Parathyroid adenoma (tissue), 2 donors: ENCODE results near the gene NCF4.

ENCODE experiments used
- H2AFZ ChIP-seq: fragments of 300-600 bp; sonication (generic); one replicate; pipeline ENCODE4 v1.7.0; 2017; ENCODE audit warnings: antibody characterized with exemption, mild to moderate bottlenecking
- H3K27ac ChIP-seq: fragments of 300-600 bp; sonication (generic); one replicate; pipeline ENCODE4 v1.7.0; 2017
- H3K27me3 ChIP-seq: fragments of 300-600 bp; sonication (generic); one replicate; pipeline ENCODE4 v1.7.0; 2017; ENCODE audit warnings: low read length; ENCODE audit not compliant: control insufficient read depth, insufficient read depth
- H3K36me3 ChIP-seq: fragments of 300-600 bp; sonication (generic); one replicate; pipeline ENCODE4 v1.7.0; 2017; ENCODE audit warnings: low read length; ENCODE audit not compliant: control insufficient read depth, insufficient read depth
- H3K4me1 ChIP-seq: fragments of 300-600 bp; sonication (generic); one replicate; pipeline ENCODE4 v1.7.0; 2017; ENCODE audit warnings: control low read depth
- H3K4me2 ChIP-seq: fragments of 300-600 bp; sonication (generic); one replicate; pipeline ENCODE4 v1.7.0; 2017; ENCODE audit warnings: low read length
- H3K4me3 ChIP-seq: fragments of 300-600 bp; sonication (generic); one replicate; pipeline ENCODE4 v1.7.0; 2017; ENCODE audit warnings: low read depth, low read length
- H3K79me2 ChIP-seq: fragments of 300-600 bp; sonication (generic); one replicate; pipeline ENCODE4 v1.7.0; 2017; ENCODE audit warnings: control low read depth
- H3K9ac ChIP-seq: fragments of 300-600 bp; sonication (generic); one replicate; pipeline ENCODE4 v1.7.0; 2017; ENCODE audit warnings: mild to moderate bottlenecking
- H3K9me3 ChIP-seq: fragments of 300-600 bp; sonication (generic); one replicate; pipeline ENCODE4 v1.7.0; 2017; ENCODE audit warnings: low read length; ENCODE audit not compliant: control insufficient read depth
- CTCF ChIP-seq: fragments of 300-600 bp; sonication (generic); IDR thresholded peaks from one replicate; pipeline ENCODE4 v1.7.0; 2017; ENCODE audit warnings: antibody characterized with exemption, mild to moderate bottlenecking
- donor health status: primary hyperparathyroidism.

Gene NCF4

GRCh38 chr22:36918586-36919284 lies 57.9 kb downstream of the NCF4 start:
- no peak for TF ChIP-seq CTCF
- no peak overlapping the region for H3K27ac ChIP-seq
- no peak overlapping the region for H3K4me2 ChIP-seq
- H3K27me3 ChIP-seq, result no peaks in the 10 kb centered on the region
- no peaks in the 10 kb centered on the region for H3K79me2 ChIP-seq
- H3K9me3 ChIP-seq, result no peaks in the 10 kb centered on the region
- H3K4me3 ChIP-seq, result no peak overlapping the region
- H3K4me1 ChIP-seq, result no peaks in the 10 kb centered on the region
- H2AFZ ChIP-seq, result no peak overlapping the region
- H3K9ac ChIP-seq, result no peak overlapping the region
- H3K36me3 ChIP-seq, result no peaks in the 10 kb centered on the region

GRCh38 chr22:36921309-36922104 lies 60.7 kb downstream of the NCF4 start:
- Histone ChIP-seq H3K4me2 (no peak overlapping the region), H3K36me3 (no peaks in the 10 kb centered on the region), H3K27me3 (no peaks in the 10 kb centered on the region), H2AFZ (no peak overlapping the region), H3K79me2 (no peaks in the 10 kb centered on the region), H3K27ac (no peak overlapping the region), H3K9ac (no peak overlapping the region), H3K9me3 (no peaks in the 10 kb centered on the region), H3K4me1 (no peaks in the 10 kb centered on the region), H3K4me3 (no peak overlapping the region)
- TF ChIP-seq CTCF, result no peak

- Histone ChIP-seq H2AFZ (no peak overlapping the region), H3K4me3 (no peak overlapping the region), H3K9me3 (no peaks in the 10 kb centered on the region), H3K36me3 (no peaks in the 10 kb centered on the region), H3K27me3 (no peaks in the 10 kb centered on the region), H3K79me2 (no peaks in the 10 kb centered on the region), H3K9ac (no peak overlapping the region), H3K4me2 (no peak overlapping the region), H3K27ac (no peak overlapping the region), H3K4me1 (no peaks in the 10 kb centered on the region)
- no peak for TF ChIP-seq CTCF
Measured at GRCh38 chr22:36922105-36922608, 61.4 kb downstream of the NCF4 start.

GRCh38 chr22:36922711-36923110 lies 61.9 kb downstream of the NCF4 start:
- H3K4me1 ChIP-seq, result no peaks in the 10 kb centered on the region
- no peaks in the 10 kb centered on the region for H3K27me3 ChIP-seq
- no peak overlapping the region for H3K4me3 ChIP-seq
- H3K4me2 ChIP-seq, result no peak overlapping the region
- TF ChIP-seq CTCF, result no peak
- H3K9me3 ChIP-seq, result no peaks in the 10 kb centered on the region
- H3K27ac ChIP-seq, result no peak overlapping the region
- no peaks in the 10 kb centered on the region for H3K79me2 ChIP-seq
- H3K36me3 ChIP-seq, result no peaks in the 10 kb centered on the region
- no peak overlapping the region for H2AFZ ChIP-seq
- no peak overlapping the region for H3K9ac ChIP-seq
